ENCODE data around the gene RCBTB1. TPM values are rescaled to one million over a fixed set of nuclear protein-coding genes. Genes with fewer than 3 reads are reported as not detected.

RCBTB1 gene
- total and polyA plus RNA-seq, 10 of the 15 experiments (the other 5 are each of a cell fraction or from before 2014, with no cell fraction given): 5.1 to 13.5 (median 11.2) TPM

DNA sequence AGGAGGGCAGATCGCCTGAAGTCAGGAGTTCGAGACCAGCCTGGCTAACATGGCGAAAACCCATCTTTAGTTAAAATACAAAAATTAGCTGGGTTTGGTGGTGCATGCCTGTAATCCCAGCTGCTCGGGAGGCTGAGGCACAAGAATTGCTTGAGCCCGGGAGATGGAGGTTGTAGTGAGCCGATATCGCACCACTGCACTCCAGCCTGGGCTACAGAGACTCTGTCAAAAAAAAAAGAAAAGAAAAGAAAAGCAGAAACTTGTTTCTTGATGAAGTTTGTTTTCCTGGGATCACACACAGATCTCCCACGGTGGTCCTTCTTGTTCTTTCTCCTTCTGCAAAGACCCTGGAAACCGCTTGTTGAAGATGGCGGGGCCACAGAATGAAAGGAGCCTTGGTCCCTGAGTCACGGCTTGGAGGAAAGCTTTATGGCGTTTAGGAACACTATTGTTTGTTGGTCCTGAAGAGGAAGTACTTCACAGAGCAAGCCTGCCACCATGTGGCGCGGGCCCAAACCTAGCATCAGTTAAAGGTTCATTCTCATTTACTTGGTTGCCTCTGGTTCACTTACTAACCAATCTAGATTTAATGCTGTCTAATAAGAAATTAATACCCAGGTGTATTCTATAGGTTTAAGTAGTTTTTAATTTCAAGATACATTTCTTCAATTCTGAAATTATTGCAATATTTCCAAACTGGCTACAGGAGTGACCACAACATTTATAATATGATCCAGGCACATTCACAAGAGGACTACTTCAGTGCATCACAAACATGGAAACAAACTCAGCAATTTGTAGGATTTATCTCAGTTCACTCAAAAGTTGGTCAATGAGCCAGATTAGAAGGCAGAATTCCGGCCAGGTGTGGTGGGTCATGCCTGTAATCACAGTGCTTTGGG lies 21.6 kb upstream of the RCBTB1 start (continued):
- TF ChIP-seq, protein P1, sequence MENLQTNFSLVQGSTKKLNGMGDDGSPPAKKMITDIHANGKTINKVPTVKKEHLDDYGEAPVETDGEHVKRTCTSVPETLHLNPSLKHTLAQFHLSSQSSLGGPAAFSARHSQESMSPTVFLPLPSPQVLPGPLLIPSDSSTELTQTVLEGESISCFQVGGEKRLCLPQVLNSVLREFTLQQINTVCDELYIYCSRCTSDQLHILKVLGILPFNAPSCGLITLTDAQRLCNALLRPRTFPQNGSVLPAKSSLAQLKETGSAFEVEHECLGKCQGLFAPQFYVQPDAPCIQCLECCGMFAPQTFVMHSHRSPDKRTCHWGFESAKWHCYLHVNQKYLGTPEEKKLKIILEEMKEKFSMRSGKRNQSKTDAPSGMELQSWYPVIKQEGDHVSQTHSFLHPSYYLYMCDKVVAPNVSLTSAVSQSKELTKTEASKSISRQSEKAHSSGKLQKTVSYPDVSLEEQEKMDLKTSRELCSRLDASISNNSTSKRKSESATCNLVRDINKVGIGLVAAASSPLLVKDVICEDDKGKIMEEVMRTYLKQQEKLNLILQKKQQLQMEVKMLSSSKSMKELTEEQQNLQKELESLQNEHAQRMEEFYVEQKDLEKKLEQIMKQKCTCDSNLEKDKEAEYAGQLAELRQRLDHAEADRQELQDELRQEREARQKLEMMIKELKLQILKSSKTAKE (IDR thresholded peaks at IDR 0.05; ENCODE audit: low read depth, poor library complexity, severe bottlenecking): no peak
- TF ChIP-seq WRNIP1 (IDR thresholded peaks at IDR 0.05; ENCODE audit: borderline replicate concordance, low read depth, low read length) (no peak), E2F4 (IDR thresholded peaks at IDR 0.05; ENCODE audit: low read depth, low read length) (no peak), YY1 (IDR thresholded peaks at IDR 0.05; ENCODE audit: low read depth, low read length) (peak; percentile 84), ATF2 (IDR thresholded peaks at IDR 0.05; ENCODE audit: low read length) (no peak), SMAD1 (IDR thresholded peaks at IDR 0.05; ENCODE audit: low read depth, partially characterized antibody) (no peak), ZNF274 (IDR thresholded peaks at IDR 0.05; ENCODE audit: insufficient read depth, insufficient read length) (no peak), NBN (IDR thresholded peaks at IDR 0.05) (no peak), RFX5 (IDR thresholded peaks at IDR 0.05; ENCODE audit: low read depth, low read length) (no peak), SIN3A (IDR thresholded peaks at IDR 0.05; ENCODE audit: low read depth, low read length) (no peak), SMC3 (IDR thresholded peaks at IDR 0.05; ENCODE audit: borderline replicate concordance, low read length) (peak; percentile 98), IKZF2 (IDR thresholded peaks at IDR 0.05) (no peak; a peak in 1 of 4 replicates), RAD21 (IDR thresholded peaks at IDR 0.05; ENCODE audit: insufficient read depth, low read depth, low read length) (peak; percentile 91), SUPT20H (IDR thresholded peaks at IDR 0.05; ENCODE audit: borderline replicate concordance, control insufficient read depth, low read depth, low read length) (no peak), SMARCA5 (IDR thresholded peaks at IDR 0.05) (peak; percentile 72; the same call in 1 of the 2 replicates), NR2F1 (conservative IDR thresholded peaks at IDR 0.05) (no peak), POLR2A (IDR thresholded peaks at IDR 0.05; ENCODE audit: low read depth, low read length) (peak; percentile 53)
- TF ChIP-seq, protein P2, sequence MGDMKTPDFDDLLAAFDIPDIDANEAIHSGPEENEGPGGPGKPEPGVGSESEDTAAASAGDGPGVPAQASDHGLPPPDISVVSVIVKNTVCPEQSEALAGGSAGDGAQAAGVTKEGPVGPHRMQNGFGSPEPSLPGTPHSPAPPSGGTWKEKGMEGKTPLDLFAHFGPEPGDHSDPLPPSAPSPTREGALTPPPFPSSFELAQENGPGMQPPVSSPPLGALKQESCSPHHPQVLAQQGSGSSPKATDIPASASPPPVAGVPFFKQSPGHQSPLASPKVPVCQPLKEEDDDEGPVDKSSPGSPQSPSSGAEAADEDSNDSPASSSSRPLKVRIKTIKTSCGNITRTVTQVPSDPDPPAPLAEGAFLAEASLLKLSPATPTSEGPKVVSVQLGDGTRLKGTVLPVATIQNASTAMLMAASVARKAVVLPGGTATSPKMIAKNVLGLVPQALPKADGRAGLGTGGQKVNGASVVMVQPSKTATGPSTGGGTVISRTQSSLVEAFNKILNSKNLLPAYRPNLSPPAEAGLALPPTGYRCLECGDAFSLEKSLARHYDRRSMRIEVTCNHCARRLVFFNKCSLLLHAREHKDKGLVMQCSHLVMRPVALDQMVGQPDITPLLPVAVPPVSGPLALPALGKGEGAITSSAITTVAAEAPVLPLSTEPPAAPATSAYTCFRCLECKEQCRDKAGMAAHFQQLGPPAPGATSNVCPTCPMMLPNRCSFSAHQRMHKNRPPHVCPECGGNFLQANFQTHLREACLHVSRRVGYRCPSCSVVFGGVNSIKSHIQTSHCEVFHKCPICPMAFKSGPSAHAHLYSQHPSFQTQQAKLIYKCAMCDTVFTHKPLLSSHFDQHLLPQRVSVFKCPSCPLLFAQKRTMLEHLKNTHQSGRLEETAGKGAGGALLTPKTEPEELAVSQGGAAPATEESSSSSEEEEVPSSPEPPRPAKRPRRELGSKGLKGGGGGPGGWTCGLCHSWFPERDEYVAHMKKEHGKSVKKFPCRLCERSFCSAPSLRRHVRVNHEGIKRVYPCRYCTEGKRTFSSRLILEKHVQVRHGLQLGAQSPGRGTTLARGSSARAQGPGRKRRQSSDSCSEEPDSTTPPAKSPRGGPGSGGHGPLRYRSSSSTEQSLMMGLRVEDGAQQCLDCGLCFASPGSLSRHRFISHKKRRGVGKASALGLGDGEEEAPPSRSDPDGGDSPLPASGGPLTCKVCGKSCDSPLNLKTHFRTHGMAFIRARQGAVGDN (IDR thresholded peaks at IDR 0.05): no peak
- TF ChIP-seq, protein P3, sequence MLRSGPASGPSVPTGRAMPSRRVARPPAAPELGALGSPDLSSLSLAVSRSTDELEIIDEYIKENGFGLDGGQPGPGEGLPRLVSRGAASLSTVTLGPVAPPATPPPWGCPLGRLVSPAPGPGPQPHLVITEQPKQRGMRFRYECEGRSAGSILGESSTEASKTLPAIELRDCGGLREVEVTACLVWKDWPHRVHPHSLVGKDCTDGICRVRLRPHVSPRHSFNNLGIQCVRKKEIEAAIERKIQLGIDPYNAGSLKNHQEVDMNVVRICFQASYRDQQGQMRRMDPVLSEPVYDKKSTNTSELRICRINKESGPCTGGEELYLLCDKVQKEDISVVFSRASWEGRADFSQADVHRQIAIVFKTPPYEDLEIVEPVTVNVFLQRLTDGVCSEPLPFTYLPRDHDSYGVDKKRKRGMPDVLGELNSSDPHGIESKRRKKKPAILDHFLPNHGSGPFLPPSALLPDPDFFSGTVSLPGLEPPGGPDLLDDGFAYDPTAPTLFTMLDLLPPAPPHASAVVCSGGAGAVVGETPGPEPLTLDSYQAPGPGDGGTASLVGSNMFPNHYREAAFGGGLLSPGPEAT (IDR thresholded peaks at IDR 0.05; ENCODE audit: low read depth): peak; percentile 22; the same call in 1 of the 2 replicates

All from GM12878 (cell line).